GM20000 (cell line): ENCODE results near the gene TUBB3.

Experiments used
- DNase-seq: peaks from one replicate; pipeline ENCODE4 v3.0.0; 2012; ENCODE audit warnings: low spot score
- TF ChIP-seq, protein P1 (sequence below): IDR thresholded peaks from 2 replicates; pipeline ENCODE4 v1.5.1; 2012; ENCODE audit warnings: mild to moderate bottlenecking, control low read depth; ENCODE audit errors: extremely low read depth, missing control alignments

Gene TUBB3

GRCh38 chr16:89981414-89981813 is 58.3 kb downstream of the TUBB3 start:
- peak; percentile 56 for DNase-seq

GRCh38 chr16:89982318-89982717 is 59.2 kb downstream of the TUBB3 start:
- TF ChIP-seq, protein P1, sequence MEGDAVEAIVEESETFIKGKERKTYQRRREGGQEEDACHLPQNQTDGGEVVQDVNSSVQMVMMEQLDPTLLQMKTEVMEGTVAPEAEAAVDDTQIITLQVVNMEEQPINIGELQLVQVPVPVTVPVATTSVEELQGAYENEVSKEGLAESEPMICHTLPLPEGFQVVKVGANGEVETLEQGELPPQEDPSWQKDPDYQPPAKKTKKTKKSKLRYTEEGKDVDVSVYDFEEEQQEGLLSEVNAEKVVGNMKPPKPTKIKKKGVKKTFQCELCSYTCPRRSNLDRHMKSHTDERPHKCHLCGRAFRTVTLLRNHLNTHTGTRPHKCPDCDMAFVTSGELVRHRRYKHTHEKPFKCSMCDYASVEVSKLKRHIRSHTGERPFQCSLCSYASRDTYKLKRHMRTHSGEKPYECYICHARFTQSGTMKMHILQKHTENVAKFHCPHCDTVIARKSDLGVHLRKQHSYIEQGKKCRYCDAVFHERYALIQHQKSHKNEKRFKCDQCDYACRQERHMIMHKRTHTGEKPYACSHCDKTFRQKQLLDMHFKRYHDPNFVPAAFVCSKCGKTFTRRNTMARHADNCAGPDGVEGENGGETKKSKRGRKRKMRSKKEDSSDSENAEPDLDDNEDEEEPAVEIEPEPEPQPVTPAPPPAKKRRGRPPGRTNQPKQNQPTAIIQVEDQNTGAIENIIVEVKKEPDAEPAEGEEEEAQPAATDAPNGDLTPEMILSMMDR, result no peak
- no peak for DNase-seq

More at GRCh38 chr16:89981414-89981813, 58.3 kb downstream of the TUBB3 start:
- TF ChIP-seq, protein P1, result no peak

GRCh38 chr16:89983536-89983935 is 60.4 kb downstream of the TUBB3 start:
- TF ChIP-seq, protein P1, result no peak
- DNase-seq, result no peak

DNA sequence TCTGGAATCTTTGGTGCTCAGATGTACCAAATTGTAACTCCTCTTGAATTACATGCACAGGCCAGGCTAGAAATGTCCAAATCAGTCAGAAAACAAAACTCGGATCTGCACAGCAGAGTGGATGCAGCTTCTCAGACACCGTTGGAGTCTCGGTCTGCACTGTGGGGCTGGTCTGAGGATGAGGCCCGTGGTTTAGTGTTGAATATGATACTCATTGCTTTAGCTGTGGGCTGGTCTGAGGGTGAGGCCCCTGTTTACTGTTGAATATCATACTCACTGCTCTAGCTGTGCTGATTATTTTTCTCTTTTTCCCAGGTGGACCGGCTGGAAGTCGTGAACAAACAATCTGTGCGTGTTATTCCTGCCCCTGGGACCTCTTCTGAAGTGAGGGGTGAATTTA is 61.1 kb downstream of the TUBB3 start:
- TF ChIP-seq, protein P1, result no peak
- no peak for DNase-seq

GRCh38 chr16:89985219-89985618 is 62.1 kb downstream of the TUBB3 start:
- no peak for DNase-seq
- TF ChIP-seq, protein P1, result no peak
